Measurements from ENCODE around the gene MBNL2. TPM values are rescaled to one million over a fixed set of nuclear protein-coding genes. Genes with fewer than 3 reads are reported as not detected.

The MBNL2 gene
- total and polyA plus RNA-seq, 2 of the 4 experiments (the other 2 are of a cell fraction): 26.9 to 103 TPM

DNA sequence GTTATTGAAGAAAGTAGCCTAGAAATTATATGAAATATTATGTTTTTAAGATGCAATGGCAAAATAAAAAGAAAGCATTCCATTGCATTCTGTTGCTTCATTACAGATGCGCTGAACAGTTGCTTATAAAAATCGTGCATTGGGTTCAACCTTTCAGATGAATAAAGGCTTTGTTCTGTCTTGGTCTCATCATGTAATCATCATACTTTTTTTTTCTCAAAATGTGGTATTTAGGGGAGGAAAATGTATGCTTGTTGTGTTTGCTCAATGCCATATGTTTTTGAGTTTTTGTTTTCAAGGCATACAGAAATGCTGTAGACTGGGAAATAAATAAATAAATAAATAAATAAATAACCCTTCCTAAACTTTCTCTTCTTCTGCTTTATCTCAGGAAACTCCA, 1.1 kb upstream of the MBNL2 start:
- Histone ChIP-seq H2AFZ (replicated peaks; ENCODE audit: low read length, poor library complexity) (no peak overlapping the region), H3K27ac (ENCODE audit: insufficient read depth, low read length) (no peak overlapping the region), H2BK5ac (ENCODE audit: low read depth, low read length, poor library complexity, severe bottlenecking) (no peak overlapping the region), H4K91ac (ENCODE audit: insufficient read depth, low read depth, low read length) (no peak overlapping the region), H3K9me3 (ENCODE audit: control insufficient read depth, insufficient read depth, low read length) (no peaks in the 10 kb centered on the region), H3K4ac (ENCODE audit: low read depth, low read length) (no peak overlapping the region), H3K4me3 (ENCODE audit: insufficient read depth, low read depth, low read length) (no peak overlapping the region), H2BK20ac (ENCODE audit: low read depth, low read length) (no peak overlapping the region), H3K23ac (ENCODE audit: low read depth, low read length) (no peak overlapping the region), H3K9ac (ENCODE audit: low read depth, low read length) (no peak overlapping the region), H2AK9ac (replicated peaks; ENCODE audit: low read depth, low read length, poor library complexity) (no peak overlapping the region), H4K8ac (ENCODE audit: low read depth in 2 of 2, low read length in 2 of 2) (no peak overlapping the region), H4K5ac (ENCODE audit: low read depth, low read length) (no peak overlapping the region), H3K27me3 (ENCODE audit: control insufficient read depth, insufficient read depth, low read length) (no peaks in the 10 kb centered on the region), H3K4me1 (ENCODE audit: control insufficient read depth, insufficient read depth, low read length) (peaks cover 6% of the 10 kb centered on the region), H3K14ac (replicated peaks; ENCODE audit: low read depth, low read length) (no peak overlapping the region), H3K9me1 (ENCODE audit: insufficient read depth, low read length) (peaks cover 6% of the 10 kb centered on the region; the same call in 1 of the 2 replicates), H3K36me3 (ENCODE audit: control insufficient read depth, insufficient read depth, low read length) (no peaks in the 10 kb centered on the region), H3K18ac (ENCODE audit: low read depth, low read length) (no peak overlapping the region), H2BK120ac (ENCODE audit: low read depth, low read length) (no peak overlapping the region), H3K56ac (ENCODE audit: extremely low read depth, insufficient read depth, low read length) (no peak overlapping the region), H2AK5ac (ENCODE audit: low read depth, low read length) (no peak overlapping the region), H3K4me2 (ENCODE audit: low read depth, low read length) (no peak overlapping the region), H2BK15ac (ENCODE audit: low read depth, low read length) (no peak overlapping the region), H4K20me1 (ENCODE audit: insufficient read depth, low read length) (peaks cover 11% of the 10 kb centered on the region; the same call in 1 of the 2 replicates), H3K79me1 (ENCODE audit: low read depth in 1 of 2, low read length in 2 of 2) (peaks cover 0 to 11% of the 10 kb centered on the region in 2 experiments; a peak in 1 of 4 replicates)
- intact Hi-C loops (cut with micrococcal nuclease): loop anchor here (5.0 kb wide), 1 partner anchor 204 kb away; no protein-coding TSS in a partner anchor
- dilution Hi-C loops (cut with HindIII; ENCODE audit: low sequenced_read_pairs, unreplicated experiment): no loop called here
- TF ChIP-seq CHD1 (IDR thresholded peaks at IDR 0.05; ENCODE audit: low read depth, low read length): no peak
- no peak for TF ChIP-seq BHLHE40 (IDR thresholded peaks at IDR 0.05; ENCODE audit: low read depth, low read length)
- TF ChIP-seq, protein P1, sequence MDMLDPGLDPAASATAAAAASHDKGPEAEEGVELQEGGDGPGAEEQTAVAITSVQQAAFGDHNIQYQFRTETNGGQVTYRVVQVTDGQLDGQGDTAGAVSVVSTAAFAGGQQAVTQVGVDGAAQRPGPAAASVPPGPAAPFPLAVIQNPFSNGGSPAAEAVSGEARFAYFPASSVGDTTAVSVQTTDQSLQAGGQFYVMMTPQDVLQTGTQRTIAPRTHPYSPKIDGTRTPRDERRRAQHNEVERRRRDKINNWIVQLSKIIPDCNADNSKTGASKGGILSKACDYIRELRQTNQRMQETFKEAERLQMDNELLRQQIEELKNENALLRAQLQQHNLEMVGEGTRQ (IDR thresholded peaks at IDR 0.05; ENCODE audit: low read depth, low read length): no peak
- TF ChIP-seq RFX5 (IDR thresholded peaks at IDR 0.05; ENCODE audit: low read depth, low read length): no peak
- TF ChIP-seq RCOR1 (IDR thresholded peaks at IDR 0.05; ENCODE audit: insufficient replicate concordance, low read length): no peak
- TF ChIP-seq MXI1 (IDR thresholded peaks at IDR 0.05; ENCODE audit: borderline replicate concordance, low read depth, low read length): no peak
- TF ChIP-seq FOS (IDR thresholded peaks at IDR 0.05; ENCODE audit: low read depth, low read length): no peak
- no peak for TF ChIP-seq CEBPB (IDR thresholded peaks at IDR 0.05; ENCODE audit: low read depth, low read length)
- in situ Hi-C loops (cut with MboI; ENCODE audit: low sequenced_read_pairs): no loop called here
- no CpG with 5 or more reads among the region's 2 CpGs for WGBS, 2 experiments (ENCODE audit: extremely low coverage in 2 of 2, insufficient read length in 1 of 2)
- ATAC-seq (ENCODE audit: low read depth) (no peak), DNase-seq (no peak)
- no TSS peak for BruUV-seq (replicated peaks)
- ChIA-PET POLR2A (ENCODE audit: unreplicated experiment) (interaction anchor here (0.6 to 1.7 kb wide), 2 partner anchors 112 to 766 kb away, joined by 4 to 5 read pairs; no protein-coding TSS in a partner anchor), CTCF (interaction anchor here (0.9 kb wide), 1 partner anchor 8 kb away, joined by 3 read pairs; no protein-coding TSS in a partner anchor)

Data from IMR-90 (cell line).